HEK293 (cell line): ENCODE data around the gene DGCR8.

Source experiments
- HOXA7 ChIP-seq: sonication (generic); formaldehyde crosslinking; IDR thresholded peaks from 2 replicates; pipeline ENCODE4 v1.8.1; 2022; ENCODE audit warnings: missing genetic modification reagents, borderline replicate concordance
- SETDB1 ChIP-seq: IDR thresholded peaks from one replicate; pipeline ENCODE4 v1.6.1; 2017; ENCODE audit warnings: mild to moderate bottlenecking, low read length, moderate library complexity, mixed read lengths; ENCODE audit not compliant: insufficient read length
- YY1 ChIP-seq: fragments of 450-650 bp; formaldehyde crosslinking; IDR thresholded peaks from 2 replicates; pipeline ENCODE4 v1.5.1; 2018; ENCODE audit warnings: missing biosample characterization, missing genetic modification characterization
- ZBTB11 ChIP-seq: fragments of 450-650 bp; formaldehyde crosslinking; conservative IDR thresholded peaks from 2 replicates; pipeline ENCODE4 v1.5.1; 2016; ENCODE audit warnings: low read depth, missing biosample characterization, missing genetic modification characterization
- ZBTB8A ChIP-seq: fragments of 450-650 bp; formaldehyde crosslinking; IDR thresholded peaks from 2 replicates; pipeline ENCODE4 v1.5.1; 2016; ENCODE audit warnings: missing biosample characterization, missing genetic modification characterization
- ZFP41 ChIP-seq: fragments of 450-650 bp; formaldehyde crosslinking; IDR thresholded peaks from 2 replicates; pipeline ENCODE4 v1.5.1; 2016; ENCODE audit warnings: missing biosample characterization, missing genetic modification characterization, borderline replicate concordance
- ZNF274 ChIP-seq, 2 experiments: fragments of 200-500 bp in 1 of 2; fragments of 450-650 bp in 1 of 2; sonication (Bioruptor generic) in 1 of 2; formaldehyde crosslinking in 1 of 2; IDR thresholded peaks; 2 replicates each; pipeline versions ENCODE4 v1.5.1 to v1.6.1; 2014 to 2016; ENCODE audit warnings: borderline replicate concordance in 1 of 2, inconsistent platforms in 1 of 2, low read length in 1 of 2, missing biosample characterization in 1 of 2, missing genetic modification characterization in 1 of 2
- ZNF513 ChIP-seq: fragments of 450-650 bp; IDR thresholded peaks from 2 replicates; pipeline ENCODE4 v1.5.1; 2018; ENCODE audit warnings: missing biosample characterization, missing genetic modification characterization
- TF ChIP-seq, protein P1 (sequence below): fragments of 450-650 bp; formaldehyde crosslinking; IDR thresholded peaks from 2 replicates; pipeline ENCODE4 v1.5.1; 2016; ENCODE audit warnings: missing biosample characterization, missing genetic modification characterization

- TF ChIP-seq, protein P1, sequence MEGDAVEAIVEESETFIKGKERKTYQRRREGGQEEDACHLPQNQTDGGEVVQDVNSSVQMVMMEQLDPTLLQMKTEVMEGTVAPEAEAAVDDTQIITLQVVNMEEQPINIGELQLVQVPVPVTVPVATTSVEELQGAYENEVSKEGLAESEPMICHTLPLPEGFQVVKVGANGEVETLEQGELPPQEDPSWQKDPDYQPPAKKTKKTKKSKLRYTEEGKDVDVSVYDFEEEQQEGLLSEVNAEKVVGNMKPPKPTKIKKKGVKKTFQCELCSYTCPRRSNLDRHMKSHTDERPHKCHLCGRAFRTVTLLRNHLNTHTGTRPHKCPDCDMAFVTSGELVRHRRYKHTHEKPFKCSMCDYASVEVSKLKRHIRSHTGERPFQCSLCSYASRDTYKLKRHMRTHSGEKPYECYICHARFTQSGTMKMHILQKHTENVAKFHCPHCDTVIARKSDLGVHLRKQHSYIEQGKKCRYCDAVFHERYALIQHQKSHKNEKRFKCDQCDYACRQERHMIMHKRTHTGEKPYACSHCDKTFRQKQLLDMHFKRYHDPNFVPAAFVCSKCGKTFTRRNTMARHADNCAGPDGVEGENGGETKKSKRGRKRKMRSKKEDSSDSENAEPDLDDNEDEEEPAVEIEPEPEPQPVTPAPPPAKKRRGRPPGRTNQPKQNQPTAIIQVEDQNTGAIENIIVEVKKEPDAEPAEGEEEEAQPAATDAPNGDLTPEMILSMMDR = no peak
- no peak for TF ChIP-seq SETDB1
- TF ChIP-seq ZBTB11 (tag by site-specific recombination) = no peak
- TF ChIP-seq HOXA7 (CRISPR knock-in tag) = no peak
- no peak for TF ChIP-seq ZNF274 (IDR thresholded peaks at IDR 0.05; ENCODE audit: low read length)
- TF ChIP-seq ZNF274 (tag by site-specific recombination; IDR thresholded peaks at IDR 0.05; ENCODE audit: borderline replicate concordance) = no peak
- TF ChIP-seq YY1 (tag by site-specific recombination) = no peak
- no peak for TF ChIP-seq ZFP41
- no peak for TF ChIP-seq ZNF513 (tag by site-specific recombination)
- no peak for TF ChIP-seq ZBTB8A (tag by site-specific recombination)
Observed at GRCh38 chr22:20159076-20159475, 79.0 kb downstream of the DGCR8 start.
